ENCODE data around the gene WDR74.

WDR74 gene

DNA sequence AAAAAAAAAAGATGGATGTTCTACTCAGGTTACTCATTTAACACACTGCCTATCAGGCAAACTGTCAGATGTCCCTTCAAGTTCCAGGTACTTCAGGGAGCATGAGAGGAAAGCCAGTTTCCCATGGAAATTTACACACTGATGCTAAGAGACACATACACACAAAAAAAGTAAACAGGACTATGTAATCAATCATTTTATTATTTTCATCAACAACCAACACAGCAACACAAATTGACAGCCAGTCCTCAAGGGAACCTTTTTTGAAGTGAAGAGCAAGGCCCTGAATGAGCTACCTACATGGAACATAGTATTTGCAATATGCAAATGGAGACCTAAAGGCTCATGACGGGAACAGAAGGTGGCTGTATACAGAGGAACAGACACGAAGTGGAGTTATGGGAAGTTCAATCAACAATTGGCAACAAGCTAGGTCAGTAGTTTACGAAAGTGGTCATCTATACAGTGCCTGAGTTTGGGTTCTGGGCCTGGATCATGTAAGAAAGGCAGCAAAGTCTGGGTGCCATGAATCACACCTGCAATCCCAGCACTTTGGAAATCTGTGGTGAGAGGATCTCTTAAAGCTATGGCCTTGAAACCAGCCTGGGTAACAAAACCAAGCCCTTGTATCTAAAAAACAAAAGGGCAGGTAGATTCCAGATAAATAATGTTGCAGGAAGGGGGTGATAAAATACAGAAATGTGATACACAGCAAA lies 12.6 kb upstream of the WDR74 start:
- Histone ChIP-seq H3K9me3 (ENCODE audit: insufficient read depth, low read length) (no peaks in the 10 kb centered on the region), H3K36me3 (replicated peaks; ENCODE audit: low read depth, low read length) (peaks cover 44% of the 10 kb centered on the region), H3K27me3 (ENCODE audit: low read depth, low read length) (no peaks in the 10 kb centered on the region), H3K9ac (ENCODE audit: low read length) (no peak overlapping the region), H3K4me2 (ENCODE audit: low read length) (no peak overlapping the region), H3K4me3 (ENCODE audit: low read length) (no peak overlapping the region), H3K4me1 (ENCODE audit: low read length) (peaks cover 20% of the 10 kb centered on the region), H2AFZ (ENCODE audit: low read depth, low read length) (no peak overlapping the region), H3K79me2 (ENCODE audit: low read length) (peaks cover 41% of the 10 kb centered on the region), H3K27ac (ENCODE audit: low read length) (peak overlapping the region; percentile 18), H4K20me1 (ENCODE audit: insufficient read depth, low read length) (peaks cover 43% of the 10 kb centered on the region)
- TF ChIP-seq, protein P1, sequence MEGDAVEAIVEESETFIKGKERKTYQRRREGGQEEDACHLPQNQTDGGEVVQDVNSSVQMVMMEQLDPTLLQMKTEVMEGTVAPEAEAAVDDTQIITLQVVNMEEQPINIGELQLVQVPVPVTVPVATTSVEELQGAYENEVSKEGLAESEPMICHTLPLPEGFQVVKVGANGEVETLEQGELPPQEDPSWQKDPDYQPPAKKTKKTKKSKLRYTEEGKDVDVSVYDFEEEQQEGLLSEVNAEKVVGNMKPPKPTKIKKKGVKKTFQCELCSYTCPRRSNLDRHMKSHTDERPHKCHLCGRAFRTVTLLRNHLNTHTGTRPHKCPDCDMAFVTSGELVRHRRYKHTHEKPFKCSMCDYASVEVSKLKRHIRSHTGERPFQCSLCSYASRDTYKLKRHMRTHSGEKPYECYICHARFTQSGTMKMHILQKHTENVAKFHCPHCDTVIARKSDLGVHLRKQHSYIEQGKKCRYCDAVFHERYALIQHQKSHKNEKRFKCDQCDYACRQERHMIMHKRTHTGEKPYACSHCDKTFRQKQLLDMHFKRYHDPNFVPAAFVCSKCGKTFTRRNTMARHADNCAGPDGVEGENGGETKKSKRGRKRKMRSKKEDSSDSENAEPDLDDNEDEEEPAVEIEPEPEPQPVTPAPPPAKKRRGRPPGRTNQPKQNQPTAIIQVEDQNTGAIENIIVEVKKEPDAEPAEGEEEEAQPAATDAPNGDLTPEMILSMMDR (IDR thresholded peaks at IDR 0.05; ENCODE audit: low read depth, low read length) = no peak

DNA sequence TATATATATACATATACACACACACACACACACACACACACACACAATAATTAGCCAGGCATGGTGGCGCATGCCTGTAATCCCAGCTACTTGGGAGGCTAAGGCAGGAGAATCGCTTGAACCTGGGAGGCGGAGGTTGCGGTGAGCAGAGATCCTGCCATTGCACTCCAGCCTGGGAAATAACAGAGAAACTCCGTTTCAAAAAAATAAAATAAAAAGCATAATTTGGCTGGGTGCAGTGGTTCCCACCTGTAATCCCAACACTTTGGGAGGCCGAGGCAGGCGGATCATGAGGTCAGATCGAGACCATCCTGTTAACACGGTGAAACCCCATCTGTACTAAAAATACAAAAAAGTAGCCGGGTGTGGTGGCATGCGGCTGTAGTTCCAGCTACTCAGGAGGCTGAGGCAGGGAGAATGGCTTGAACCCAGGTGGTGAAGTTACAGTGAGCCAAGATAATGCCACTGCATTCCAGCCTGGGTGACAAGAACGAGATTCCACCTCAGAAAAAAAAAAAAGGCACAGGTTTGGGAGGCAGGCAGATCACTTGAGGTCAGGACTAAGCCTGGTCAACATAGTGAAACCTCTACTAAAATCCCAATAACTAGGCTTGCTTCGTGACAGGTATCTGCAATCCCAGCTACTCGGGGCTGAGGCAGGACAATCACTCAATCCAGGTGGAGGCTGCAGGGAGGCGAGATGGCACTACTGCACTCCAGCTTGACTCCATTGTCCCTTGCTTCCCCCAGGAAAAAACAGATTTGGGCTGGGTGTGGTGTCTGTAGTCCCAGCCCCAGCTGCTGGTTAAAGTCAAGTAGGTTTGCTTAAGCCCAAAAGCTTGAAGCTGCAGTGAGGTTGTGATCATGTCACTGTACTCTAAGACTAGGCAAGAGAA lies 11.8 kb upstream of the WDR74 start:
- peak overlapping the region; percentile 18 for H3K27ac ChIP-seq (ENCODE audit: low read length)
- H3K4me1 ChIP-seq (ENCODE audit: low read length) = peaks cover 20% of the 10 kb centered on the region
- H3K36me3 ChIP-seq (replicated peaks; ENCODE audit: low read depth, low read length) = peaks cover 44% of the 10 kb centered on the region
- peaks cover 43% of the 10 kb centered on the region for H4K20me1 ChIP-seq (ENCODE audit: insufficient read depth, low read length)
- H3K4me3 ChIP-seq (ENCODE audit: low read length) = no peak overlapping the region
- no peak for TF ChIP-seq EZH2phosphoT487 (IDR thresholded peaks at IDR 0.05; ENCODE audit: low read depth)
- no peaks in the 10 kb centered on the region for H3K9me3 ChIP-seq (ENCODE audit: insufficient read depth, low read length)
- no peaks in the 10 kb centered on the region for H3K27me3 ChIP-seq (ENCODE audit: low read depth, low read length)
- no peak overlapping the region for H3K4me2 ChIP-seq (ENCODE audit: low read length)
- no peak overlapping the region for H3K9ac ChIP-seq (ENCODE audit: low read length)
- H2AFZ ChIP-seq (ENCODE audit: low read depth, low read length) = no peak overlapping the region
- peaks cover 33% of the 10 kb centered on the region for H3K79me2 ChIP-seq (ENCODE audit: low read length)

DNA sequence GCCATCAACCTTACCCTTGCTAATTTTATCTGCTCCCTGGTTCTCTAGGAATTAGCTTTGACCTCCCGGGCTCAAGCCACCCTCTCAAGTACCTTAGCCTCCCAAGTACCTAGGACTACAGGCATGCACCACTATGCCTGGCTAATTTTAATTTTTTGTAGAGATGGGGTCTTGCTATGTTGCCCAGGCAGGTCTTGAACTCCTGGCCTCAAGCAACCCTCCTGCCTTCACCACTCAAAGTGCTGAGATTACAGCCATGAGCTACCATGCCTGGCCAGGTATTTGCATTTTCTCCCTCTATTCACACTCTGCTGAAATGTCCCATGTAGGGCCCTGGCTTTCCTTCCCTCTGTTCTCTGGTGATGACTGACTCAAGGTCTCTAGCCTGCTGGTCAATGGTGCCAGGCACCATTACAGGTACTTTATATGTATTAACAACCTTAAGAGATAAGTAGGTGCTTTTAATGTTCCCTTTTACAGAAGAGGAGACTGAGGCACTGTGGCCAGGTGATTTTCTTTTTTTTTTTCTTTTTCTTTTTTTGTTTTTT lies 8.5 kb upstream of the WDR74 start:
- H3K27ac ChIP-seq (ENCODE audit: low read length) = no peak overlapping the region
- H3K79me2 ChIP-seq (ENCODE audit: low read length) = no peaks in the 10 kb centered on the region
- H3K9me3 ChIP-seq (ENCODE audit: insufficient read depth, low read length) = no peaks in the 10 kb centered on the region
- no peak overlapping the region for H3K4me3 ChIP-seq (ENCODE audit: low read length)
- peaks cover 19% of the 10 kb centered on the region for H4K20me1 ChIP-seq (ENCODE audit: insufficient read depth, low read length)
- peaks cover 3% of the 10 kb centered on the region for H3K4me1 ChIP-seq (ENCODE audit: low read length)
- H2AFZ ChIP-seq (ENCODE audit: low read depth, low read length) = no peak overlapping the region
- H3K9ac ChIP-seq (ENCODE audit: low read length) = no peak overlapping the region
- peaks cover 16% of the 10 kb centered on the region for H3K36me3 ChIP-seq (replicated peaks; ENCODE audit: low read depth, low read length)
- H3K27me3 ChIP-seq (ENCODE audit: low read depth, low read length) = no peaks in the 10 kb centered on the region
- no peak overlapping the region for H3K4me2 ChIP-seq (ENCODE audit: low read length)
- TF ChIP-seq, protein P1 (IDR thresholded peaks at IDR 0.05; ENCODE audit: low read depth, low read length) = no peak
- no peak for TF ChIP-seq EZH2phosphoT487 (IDR thresholded peaks at IDR 0.05; ENCODE audit: low read depth)

DNA sequence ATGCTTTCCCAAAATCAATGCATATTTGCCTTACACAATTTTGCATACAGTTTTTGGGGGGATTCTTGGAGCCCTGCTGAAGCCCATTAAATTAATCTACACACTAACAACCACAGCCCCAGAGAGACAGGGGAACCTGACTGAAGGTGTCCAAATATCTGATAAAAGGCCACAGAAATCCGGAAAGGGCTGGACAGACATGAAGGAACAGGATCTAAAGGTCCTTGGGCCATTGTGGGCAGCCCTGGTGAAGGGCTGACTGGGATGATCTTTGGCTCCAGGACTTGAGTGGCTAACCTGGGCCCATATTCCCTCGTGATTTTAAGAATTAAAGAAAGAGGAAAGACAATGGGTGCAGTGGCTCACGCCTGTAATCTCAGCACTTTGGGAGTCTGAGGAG lies 6.8 kb upstream of the WDR74 start:
- Histone ChIP-seq H3K79me2 (ENCODE audit: low read length) (no peaks in the 10 kb centered on the region), H3K4me3 (ENCODE audit: low read length) (no peak overlapping the region), H3K36me3 (replicated peaks; ENCODE audit: low read depth, low read length) (no peaks in the 10 kb centered on the region), H3K9ac (ENCODE audit: low read length) (no peak overlapping the region), H2AFZ (ENCODE audit: low read depth, low read length) (no peak overlapping the region), H3K9me3 (ENCODE audit: insufficient read depth, low read length) (no peaks in the 10 kb centered on the region), H3K4me2 (ENCODE audit: low read length) (no peak overlapping the region), H4K20me1 (ENCODE audit: insufficient read depth, low read length) (peaks cover 2% of the 10 kb centered on the region), H3K4me1 (ENCODE audit: low read length) (peaks cover 10% of the 10 kb centered on the region), H3K27ac (ENCODE audit: low read length) (no peak overlapping the region), H3K27me3 (ENCODE audit: low read depth, low read length) (no peaks in the 10 kb centered on the region)
- TF ChIP-seq, protein P1 (IDR thresholded peaks at IDR 0.05; ENCODE audit: low read depth, low read length) = no peak
- TF ChIP-seq EZH2phosphoT487 (IDR thresholded peaks at IDR 0.05; ENCODE audit: low read depth) = no peak

Measured in OCI-LY3 (cell line).